Trophoblast cell (in vitro differentiated cells and primary cell): ENCODE measurements around the gene CTDP1.
A peak's percentile ranks its signal among the peaks of the same experiment; 100 is the strongest.

Source experiments
- DNase-seq, 2 donors: peaks; one replicate each; pipeline ENCODE4 v3.0.0-alpha.2; 2016
- H2AFZ ChIP-seq: 2 replicates; pipeline ENCODE4 v1.6.1; 2013; ENCODE audit warnings: low read length, moderate library complexity, mild to moderate bottlenecking; ENCODE audit not compliant: insufficient read depth, poor library complexity
- H2AK5ac ChIP-seq: 2 replicates; pipeline ENCODE4 v1.6.1; 2013; ENCODE audit warnings: mild to moderate bottlenecking, low read length
- H2BK120ac ChIP-seq: 2 replicates; pipeline ENCODE4 v1.6.1; 2013; ENCODE audit warnings: low read length, mild to moderate bottlenecking, moderate library complexity; ENCODE audit not compliant: insufficient read depth, poor library complexity
- H2BK12ac ChIP-seq: 2 replicates; pipeline ENCODE4 v1.6.1; 2013; ENCODE audit warnings: mild to moderate bottlenecking, low read length, moderate library complexity
- H2BK5ac ChIP-seq: 2 replicates; pipeline ENCODE4 v1.6.1; 2013; ENCODE audit warnings: low read length, low read depth, moderate library complexity, mild to moderate bottlenecking; ENCODE audit not compliant: poor library complexity
- H3K14ac ChIP-seq: 2 replicates; pipeline ENCODE4 v1.6.1; 2013; ENCODE audit warnings: mild to moderate bottlenecking, low read length
- H3K18ac ChIP-seq: 2 replicates; pipeline ENCODE4 v1.6.1; 2013; ENCODE audit warnings: mild to moderate bottlenecking, low read length
- H3K23ac ChIP-seq: 2 replicates; pipeline ENCODE4 v1.6.1; 2013; ENCODE audit warnings: low read length
- H3K27ac ChIP-seq: 2 replicates; pipeline ENCODE4 v1.5.1; 2013; ENCODE audit warnings: low read depth, mild to moderate bottlenecking, inconsistent platforms, low read length, moderate library complexity
- H3K27me3 ChIP-seq: 2 replicates; pipeline ENCODE4 v1.6.1; 2013; ENCODE audit warnings: inconsistent platforms, mild to moderate bottlenecking, low read length, moderate library complexity; ENCODE audit not compliant: insufficient read depth
- H3K36me3 ChIP-seq, 2 experiments: 1 replicate in 1 of 2; 2 replicates in 1 of 2; pipeline ENCODE4 v1.6.1; 2013; ENCODE audit warnings: low read length in 2 of 2, mild to moderate bottlenecking in 2 of 2, moderate library complexity in 1 of 2; ENCODE audit not compliant: insufficient read depth in 2 of 2, control insufficient read depth in 1 of 2
- H3K4ac ChIP-seq: 2 replicates; pipeline ENCODE4 v1.6.1; 2013; ENCODE audit warnings: low read depth, mild to moderate bottlenecking, low read length, moderate library complexity
- H3K4me1 ChIP-seq, 2 experiments: 1 replicate in 1 of 2; 2 replicates in 1 of 2; pipeline ENCODE4 v1.6.1; 2013; ENCODE audit warnings: low read length in 2 of 2, mild to moderate bottlenecking in 2 of 2, moderate library complexity in 1 of 2; ENCODE audit not compliant: insufficient read depth in 2 of 2, control insufficient read depth in 1 of 2
- H3K4me2 ChIP-seq: 2 replicates; pipeline ENCODE4 v1.6.1; 2013; ENCODE audit warnings: inconsistent platforms, mild to moderate bottlenecking, low read length, moderate library complexity
- H3K4me3 ChIP-seq: 2 replicates; pipeline ENCODE4 v1.5.1; 2013; ENCODE audit warnings: mild to moderate bottlenecking, low read depth, low read length, inconsistent platforms
- H3K79me1 ChIP-seq: one replicate; pipeline ENCODE4 v1.6.1; 2013; ENCODE audit warnings: low read length
- H3K79me2 ChIP-seq: 2 replicates; pipeline ENCODE4 v1.6.1; 2013; ENCODE audit warnings: low read length, mild to moderate bottlenecking; ENCODE audit not compliant: control insufficient read depth, insufficient read depth, poor library complexity
- H3K9ac ChIP-seq: 2 replicates; pipeline ENCODE4 v1.6.1; 2013; ENCODE audit warnings: mild to moderate bottlenecking, low read length
- H3K9me3 ChIP-seq: 2 replicates; pipeline ENCODE4 v1.6.1; 2013; ENCODE audit warnings: low read depth, mild to moderate bottlenecking, control low read depth, inconsistent platforms, low read length; ENCODE audit not compliant: insufficient read depth
- H4K12ac ChIP-seq: 2 replicates; pipeline ENCODE4 v1.6.1; 2013; ENCODE audit warnings: low read depth, mild to moderate bottlenecking, low read length, moderate library complexity
- H4K8ac ChIP-seq: 2 replicates; pipeline ENCODE4 v1.6.1; 2013; ENCODE audit warnings: low read depth, mild to moderate bottlenecking, low read length, moderate library complexity
- H4K91ac ChIP-seq: one replicate; pipeline ENCODE4 v1.6.1; 2013; ENCODE audit warnings: low read depth, mild to moderate bottlenecking, low read length, moderate library complexity
- WGBS: extraction: QIAGEN DNeasy Blood & Tissue Kit; methylation state at CpG from one replicate; pipeline ENCODE4 v1.1.7; 2013; ENCODE audit warnings: missing lambda C conversion rate; ENCODE audit not compliant: insufficient read length, insufficient coverage; ENCODE audit errors: extremely low coverage; 5-methylcytosine and 5-hydroxymethylcytosine counted together

Gene CTDP1

DNA sequence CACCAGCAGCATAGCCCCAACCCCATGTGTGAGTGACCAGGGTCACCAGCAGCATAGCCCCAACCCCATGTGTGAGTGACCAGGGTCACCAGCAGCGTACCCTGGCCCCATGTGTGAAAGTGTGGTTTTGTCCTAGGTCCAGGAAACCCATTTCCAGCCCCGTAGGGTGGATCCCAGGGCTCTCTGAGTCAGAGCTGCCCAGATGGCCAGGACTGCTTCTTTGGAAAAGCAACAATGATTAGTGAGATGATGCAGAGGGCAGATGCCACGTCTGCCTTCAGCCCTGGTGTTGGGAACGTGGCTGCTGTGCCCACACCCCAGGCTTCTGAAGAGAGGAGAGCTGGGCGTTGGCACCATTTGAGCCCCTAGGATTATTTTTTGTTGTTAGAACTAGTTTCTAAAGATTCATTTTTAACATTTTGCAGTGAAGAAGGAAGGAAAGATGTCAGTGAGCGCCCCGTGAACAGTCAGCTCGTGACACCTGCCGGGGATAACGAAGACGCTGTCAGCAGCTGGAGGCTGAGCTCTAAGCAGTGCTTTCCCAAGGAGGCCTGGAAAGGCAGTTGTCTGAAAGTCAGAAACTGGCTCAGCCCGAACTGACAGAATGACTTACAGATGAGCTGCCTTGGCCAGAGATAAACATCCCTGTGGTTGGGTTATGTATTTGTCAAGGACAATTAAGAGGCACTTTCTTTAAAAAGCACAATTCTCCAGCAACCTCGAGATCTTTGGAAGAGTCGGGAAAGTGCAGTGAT is 86.1 kb downstream of the CTDP1 start:
- Histone ChIP-seq H3K4me2 (no peak overlapping the region), H2BK120ac (no peak overlapping the region), H3K27ac (no peak overlapping the region), H3K79me1 (no peaks in the 10 kb centered on the region), H3K4me3 (no peak overlapping the region), H2BK5ac (no peak overlapping the region), H3K4ac (no peak overlapping the region), H4K12ac (no peak overlapping the region), H3K9ac (no peak overlapping the region), H3K23ac (no peak overlapping the region), H4K8ac (no peak overlapping the region), H3K27me3 (no peaks in the 10 kb centered on the region), H3K14ac (no peak overlapping the region), H3K4me1 (no peaks in the 10 kb centered on the region), H2BK12ac (no peak overlapping the region), H2AK5ac (no peak overlapping the region), H2AFZ (no peak overlapping the region), H3K9me3 (peaks cover 25% of the 10 kb centered on the region), H3K36me3 (no peaks in the 10 kb centered on the region), H3K79me2 (no peaks in the 10 kb centered on the region), H3K18ac (no peak overlapping the region), H4K91ac (no peak overlapping the region)
- no peak for DNase-seq
- no CpG with 5 or more reads among the region's 14 CpGs for WGBS

GRCh38 chr18:79766308-79766707 is 86.7 kb downstream of the CTDP1 start:
- H4K91ac ChIP-seq: no peak overlapping the region

GRCh38 chr18:79768745-79769144 is 89.1 kb downstream of the CTDP1 start:
- no peaks in the 10 kb centered on the region for H3K36me3 ChIP-seq
- H3K9me3 ChIP-seq: peaks cover 27% of the 10 kb centered on the region
- H3K18ac ChIP-seq: no peak overlapping the region
- H3K9ac ChIP-seq: no peak overlapping the region
- H3K23ac ChIP-seq: no peak overlapping the region
- no peak overlapping the region for H2BK120ac ChIP-seq
- no peak overlapping the region for H3K27ac ChIP-seq
- no peak overlapping the region for H2BK5ac ChIP-seq
- H2AFZ ChIP-seq: no peak overlapping the region
- H3K4me2 ChIP-seq: no peak overlapping the region
- H3K4me1 ChIP-seq: no peaks in the 10 kb centered on the region
- H2AK5ac ChIP-seq: no peak overlapping the region
- no peak overlapping the region for H3K14ac ChIP-seq
- H4K8ac ChIP-seq: no peak overlapping the region
- no peak for DNase-seq
- H3K79me1 ChIP-seq: no peaks in the 10 kb centered on the region
- no peak overlapping the region for H4K91ac ChIP-seq
- H3K4ac ChIP-seq: no peak overlapping the region
- no peaks in the 10 kb centered on the region for H3K27me3 ChIP-seq
- no peak overlapping the region for H4K12ac ChIP-seq
- WGBS: no CpG with 5 or more reads among the region's 3 CpGs
- no peaks in the 10 kb centered on the region for H3K79me2 ChIP-seq
- H2BK12ac ChIP-seq: no peak overlapping the region
- H3K4me3 ChIP-seq: no peak overlapping the region

More at GRCh38 chr18:79766308-79766707, 86.7 kb downstream of the CTDP1 start:
- H2BK12ac ChIP-seq: no peak overlapping the region
- no peaks in the 10 kb centered on the region for H3K27me3 ChIP-seq
- H3K4ac ChIP-seq: no peak overlapping the region
- no peak overlapping the region for H3K14ac ChIP-seq
- no peak overlapping the region for H3K27ac ChIP-seq
- H2BK120ac ChIP-seq: no peak overlapping the region
- no peak overlapping the region for H2BK5ac ChIP-seq
- no peak overlapping the region for H3K9ac ChIP-seq
- H3K79me2 ChIP-seq: no peaks in the 10 kb centered on the region
- no peaks in the 10 kb centered on the region for H3K79me1 ChIP-seq
- H3K4me3 ChIP-seq: no peak overlapping the region
- H4K8ac ChIP-seq: no peak overlapping the region
- H4K12ac ChIP-seq: no peak overlapping the region
- no CpG with 5 or more reads among the region's 16 CpGs for WGBS
- no peak overlapping the region for H2AK5ac ChIP-seq
- H3K18ac ChIP-seq: no peak overlapping the region
- no peaks in the 10 kb centered on the region for H3K4me1 ChIP-seq
- H3K9me3 ChIP-seq: peaks cover 27% of the 10 kb centered on the region
- H3K4me2 ChIP-seq: no peak overlapping the region
- H2AFZ ChIP-seq: no peak overlapping the region
- H3K36me3 ChIP-seq: no peaks in the 10 kb centered on the region
- no peak overlapping the region for H3K23ac ChIP-seq
- no peak for DNase-seq

DNA sequence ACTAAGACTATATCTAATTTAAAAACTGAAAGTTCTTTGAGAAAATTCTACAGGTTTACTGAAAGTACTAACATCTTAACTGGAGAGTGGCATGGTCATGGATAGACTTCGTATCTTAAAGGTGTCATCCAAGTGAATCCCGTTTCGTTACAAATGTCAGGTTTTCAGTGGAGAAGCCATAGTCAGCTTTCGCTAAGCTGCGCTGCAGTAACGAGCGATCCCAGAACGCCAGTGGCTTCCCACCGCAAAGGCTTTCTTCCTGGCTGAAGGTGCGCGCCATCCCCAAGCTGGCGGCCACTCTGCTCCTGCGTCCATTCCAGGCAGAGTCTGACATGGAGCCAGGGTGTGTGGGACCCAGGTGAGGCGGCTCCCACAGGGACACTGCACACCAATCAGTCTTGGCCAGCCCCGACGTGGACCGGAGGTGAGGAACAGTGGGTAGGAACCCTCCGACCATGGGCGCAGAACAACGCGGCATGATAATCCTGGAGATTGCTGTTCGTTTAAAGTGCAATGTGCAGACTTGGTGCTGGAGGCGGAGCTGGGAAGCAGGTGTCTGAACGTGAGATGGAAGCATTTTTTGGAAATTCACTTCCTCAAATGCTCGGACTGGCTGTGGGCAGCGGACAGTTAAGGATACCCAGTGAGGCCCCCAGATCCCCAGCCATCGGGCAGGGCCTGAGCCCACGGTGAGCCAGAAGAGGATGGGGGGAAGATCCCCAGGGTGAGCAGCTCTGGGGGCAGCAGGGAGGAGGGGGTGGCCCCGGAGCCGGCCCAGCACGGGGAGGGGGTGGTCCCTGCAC is 90.3 kb downstream of the CTDP1 start:
- Histone ChIP-seq H3K36me3 (no peaks in the 10 kb centered on the region), H3K4me3 (peak overlapping the region; percentile 28), H3K4me2 (no peak overlapping the region), H2BK5ac (no peak overlapping the region), H3K9me3 (peaks cover 27% of the 10 kb centered on the region), H3K18ac (no peak overlapping the region), H3K79me1 (no peaks in the 10 kb centered on the region), H4K12ac (no peak overlapping the region), H3K23ac (no peak overlapping the region), H3K27me3 (no peaks in the 10 kb centered on the region), H3K27ac (no peak overlapping the region), H3K9ac (no peak overlapping the region), H3K14ac (no peak overlapping the region), H3K4me1 (no peaks in the 10 kb centered on the region), H3K79me2 (no peaks in the 10 kb centered on the region), H2BK120ac (no peak overlapping the region), H2AFZ (no peak overlapping the region), H2AK5ac (no peak overlapping the region), H2BK12ac (no peak overlapping the region), H4K91ac (no peak overlapping the region), H4K8ac (no peak overlapping the region), H3K4ac (no peak overlapping the region)
- no CpG with 5 or more reads among the region's 31 CpGs for WGBS
- DNase-seq: no peak
